GM19438 (cell line): Measurements from ENCODE around the gene TMEM26.

Experiments used
- ATAC-seq: cut with Tn5 transposase; IDR thresholded peaks from one replicate; pipeline ENCODE4 v1.9.1; 2021; ENCODE audit warnings: low read depth; ENCODE audit not compliant: unreplicated experiment

Gene TMEM26

DNA sequence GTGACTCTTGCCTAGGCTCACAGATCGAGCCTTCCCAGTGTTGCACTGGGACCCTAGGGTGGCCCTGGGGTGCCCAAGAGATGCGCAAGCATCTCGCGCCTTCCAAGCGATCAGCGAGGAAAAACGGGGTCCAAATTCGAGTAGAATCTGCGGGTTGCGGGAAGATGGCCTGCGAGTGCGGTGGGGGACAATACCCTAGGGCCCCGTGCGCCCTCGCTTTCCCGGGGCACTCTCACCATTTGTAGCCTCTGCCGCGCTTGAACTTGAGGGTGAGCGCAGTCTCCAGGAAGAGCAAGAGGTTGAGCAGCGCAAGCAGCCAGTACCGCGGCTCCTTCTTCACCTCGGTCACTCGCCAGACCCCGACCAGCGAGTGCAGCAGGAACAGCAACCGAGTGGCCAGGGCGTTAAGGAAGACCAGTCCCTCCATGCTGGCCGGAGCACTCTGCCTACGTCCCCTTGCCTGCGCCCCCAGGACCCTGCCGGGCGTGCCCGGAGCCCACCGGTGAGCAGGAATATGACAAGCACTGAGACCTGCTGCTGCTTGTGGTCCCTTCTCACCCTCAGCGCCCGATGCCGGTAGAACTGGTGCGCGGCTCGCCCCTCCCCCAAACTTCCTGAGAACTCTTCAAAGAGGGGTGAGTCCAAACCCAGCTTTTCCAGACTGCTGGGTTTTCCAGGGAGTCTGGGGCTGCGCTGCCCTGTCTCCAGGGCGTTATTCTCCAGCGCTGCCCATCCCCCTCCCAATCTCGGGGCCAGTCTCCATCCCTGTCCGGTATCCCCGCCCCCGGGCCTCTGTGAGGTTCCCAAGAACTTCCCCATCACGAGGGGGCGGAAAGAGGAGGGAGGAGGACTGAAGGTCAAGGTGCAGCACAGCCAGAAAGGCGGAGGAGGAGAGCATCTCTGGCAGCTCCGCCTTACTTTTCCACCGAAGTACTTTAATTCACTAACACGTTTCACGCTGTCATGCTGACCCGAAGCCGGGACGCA is at the start of gene TMEM26:
Gene TMEM26, minus strand, starts transcription at position 727 of the 987 bp plus-strand sequence. Its CDS starts 300 bp downstream, at position 427.
- no peak for ATAC-seq

DNA sequence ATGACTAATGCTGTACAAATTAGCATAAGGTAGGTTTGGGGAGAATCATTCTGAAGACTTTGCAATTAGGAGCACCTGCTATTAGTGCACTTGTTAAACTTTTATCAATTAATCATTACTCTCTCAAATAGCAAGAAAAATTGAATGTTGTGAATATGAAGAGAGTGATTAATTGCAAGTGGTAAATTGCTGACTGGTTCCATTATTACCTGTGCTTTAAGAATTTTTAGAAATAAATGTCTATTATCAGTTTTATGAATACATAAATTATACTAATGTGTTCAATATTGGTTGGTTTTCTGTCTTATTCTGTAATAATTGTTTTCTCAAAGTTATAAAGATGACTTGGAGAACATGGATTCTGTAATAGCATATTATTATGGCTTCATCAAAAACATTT is 47.3 kb upstream of the TMEM26 start:
- ATAC-seq = no peak

DNA sequence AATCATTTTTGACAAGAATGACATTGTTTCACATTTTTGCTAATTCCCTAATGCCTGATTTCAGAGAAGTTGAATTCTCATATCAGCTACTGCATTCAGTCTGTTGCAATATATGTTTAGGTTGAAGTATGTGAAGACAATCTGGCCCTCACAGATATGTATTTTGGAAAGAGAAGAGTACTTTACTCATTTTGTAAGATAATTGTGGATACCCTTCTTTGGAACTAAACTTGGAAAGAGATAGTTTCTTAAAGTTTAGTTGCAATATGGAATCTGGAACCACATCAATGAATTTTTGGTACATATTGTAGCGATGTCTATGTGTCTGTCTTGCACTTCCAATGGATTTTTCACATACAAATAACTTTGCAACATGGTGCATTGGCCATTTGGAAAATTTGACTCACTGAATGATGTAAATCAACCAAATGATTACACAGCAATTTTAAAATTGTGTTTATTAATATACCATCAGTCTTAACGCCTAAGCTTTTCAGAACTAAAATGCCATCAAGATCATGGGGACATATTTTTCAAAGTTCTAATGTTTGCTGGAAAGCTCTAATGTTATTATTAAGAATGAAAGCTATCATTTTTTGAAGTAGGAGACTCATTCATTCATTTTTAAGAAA is 39.3 kb upstream of the TMEM26 start:
- no peak for ATAC-seq

DNA sequence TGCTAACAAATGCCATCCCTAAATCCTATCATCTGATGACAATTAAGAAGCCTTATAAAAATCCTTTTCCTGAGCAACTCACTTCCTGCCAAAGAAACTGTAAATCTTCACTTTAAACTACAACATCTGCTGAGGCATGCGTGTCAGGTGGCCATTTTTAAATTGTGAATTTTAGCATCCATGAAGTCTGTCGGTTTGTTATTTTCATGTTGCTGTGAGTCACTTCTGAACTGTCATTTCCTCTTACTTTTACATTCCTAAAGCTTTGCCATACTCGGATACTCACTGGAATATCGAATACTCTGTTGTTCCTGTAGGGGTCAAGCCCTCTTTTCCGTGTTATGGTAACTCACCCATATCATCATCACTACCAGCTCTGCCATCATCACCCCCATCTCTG is 34.3 kb upstream of the TMEM26 start:
- ATAC-seq = no peak

DNA sequence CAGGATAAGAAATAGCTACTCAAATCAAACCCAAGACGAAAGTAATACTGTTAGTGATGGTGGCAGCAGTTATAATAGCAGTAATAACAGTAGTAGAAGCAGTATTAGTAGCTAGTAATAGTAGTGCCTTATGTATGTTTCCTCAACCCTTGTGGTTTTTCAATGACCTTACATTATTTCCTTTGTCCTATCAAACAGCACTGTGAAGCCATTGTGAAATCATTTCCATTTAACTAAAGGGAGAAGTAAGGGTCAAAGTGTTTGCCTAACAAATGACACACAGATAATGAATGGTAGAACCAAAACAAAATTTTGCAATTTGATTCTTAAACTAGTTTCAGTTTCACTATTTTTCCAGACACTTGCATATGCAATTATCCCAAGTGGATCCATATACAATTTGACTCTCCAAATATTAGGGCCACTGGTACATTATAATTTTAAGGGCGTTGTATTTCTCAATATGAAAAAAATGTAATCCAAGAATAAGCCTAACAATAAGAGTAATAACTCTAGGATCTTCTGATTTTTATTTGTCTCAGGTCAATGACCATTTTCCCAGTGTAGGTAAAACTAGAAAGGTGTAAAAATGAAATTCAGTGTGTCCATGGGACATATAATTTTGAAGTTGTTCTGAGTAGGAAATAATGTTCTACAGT is 33.7 kb upstream of the TMEM26 start:
- ATAC-seq = no peak

DNA sequence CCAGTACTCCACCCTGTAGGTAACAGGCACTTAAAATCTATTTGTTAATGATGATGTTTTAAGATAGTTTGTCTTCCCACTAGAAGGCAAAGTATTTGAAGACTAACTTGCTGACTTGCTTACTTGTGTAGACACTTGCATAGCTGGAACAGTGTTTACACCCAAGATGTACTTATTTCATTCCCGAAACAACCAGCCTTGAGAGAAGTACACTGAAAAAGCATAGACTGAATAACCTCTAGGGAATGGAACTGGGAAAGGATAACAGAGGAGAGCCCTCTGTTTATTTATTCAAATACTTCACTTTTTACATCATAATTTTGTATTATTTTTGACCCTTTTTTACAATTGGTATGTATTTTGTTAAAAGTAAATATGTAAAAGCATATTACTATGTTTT is 33.1 kb upstream of the TMEM26 start:
- ATAC-seq = no peak

DNA sequence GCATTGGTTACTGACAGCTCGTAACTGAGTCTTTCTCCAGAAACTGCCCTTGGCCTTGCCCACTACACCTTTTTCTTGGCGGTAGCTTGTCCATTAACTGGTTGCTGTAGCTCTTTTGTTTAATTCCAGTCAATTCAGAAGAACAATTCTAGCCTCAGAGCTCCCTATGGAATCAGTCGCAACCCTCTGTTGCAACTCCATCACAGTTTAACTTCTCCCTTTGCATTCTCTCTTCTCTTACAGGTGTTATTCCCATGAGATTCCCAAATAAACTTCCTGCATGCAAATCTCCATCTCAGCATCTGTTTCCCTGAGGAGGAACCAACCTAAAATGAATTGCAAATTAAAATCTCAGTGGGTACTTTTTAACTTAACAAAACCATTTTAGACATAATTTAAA is 28.4 kb upstream of the TMEM26 start:
- no peak for ATAC-seq

DNA sequence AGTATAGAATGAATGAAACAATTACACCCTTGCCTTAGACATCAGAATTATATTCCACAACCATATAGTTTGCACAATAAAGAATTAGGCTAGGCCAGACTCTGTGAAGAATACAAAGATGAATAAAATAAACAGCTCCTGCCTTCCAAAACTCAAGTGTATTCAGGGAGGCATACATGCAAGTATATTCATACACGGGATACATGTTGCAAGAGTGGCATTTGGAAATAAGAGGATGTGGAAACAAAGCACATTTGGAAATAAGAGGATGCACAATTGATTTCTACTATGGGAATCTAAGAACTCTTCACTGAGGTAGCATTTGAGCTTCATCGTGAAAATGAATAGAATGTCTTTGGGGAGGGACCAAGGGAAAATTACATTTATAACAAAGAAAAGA is 27.0 kb upstream of the TMEM26 start:
- no peak for ATAC-seq

DNA sequence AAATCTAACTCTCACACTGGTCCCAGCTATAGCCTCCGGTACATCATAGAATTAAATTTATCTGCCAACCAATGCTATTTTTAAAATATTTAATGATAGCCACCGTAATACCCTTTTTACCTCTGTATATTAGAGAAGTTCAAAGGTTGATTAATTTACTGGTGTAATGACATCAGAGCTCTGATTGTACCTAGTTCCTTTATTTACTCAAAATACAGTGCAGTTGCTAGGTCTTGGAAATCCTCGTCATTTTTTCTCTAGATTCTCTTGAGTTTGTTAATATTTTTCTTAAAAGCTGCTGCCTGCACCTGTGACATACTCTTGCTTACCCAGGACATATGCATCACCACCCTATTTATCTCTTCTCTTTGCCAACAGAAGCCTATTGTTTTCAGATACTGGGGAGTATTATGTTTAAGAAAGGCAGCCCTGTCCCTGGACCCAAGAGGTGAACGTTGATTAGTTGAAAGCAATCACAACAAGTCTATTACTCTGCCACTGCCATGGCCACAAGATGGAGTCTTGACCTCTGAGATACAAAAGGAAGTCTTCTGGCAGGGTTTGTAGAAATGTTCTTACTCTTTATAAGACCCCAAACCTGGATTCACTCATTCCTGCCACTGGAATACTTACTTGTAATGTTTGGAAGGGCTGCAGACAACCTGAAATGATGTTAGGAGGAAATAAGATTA is 25.6 kb upstream of the TMEM26 start:
- ATAC-seq = no peak

DNA sequence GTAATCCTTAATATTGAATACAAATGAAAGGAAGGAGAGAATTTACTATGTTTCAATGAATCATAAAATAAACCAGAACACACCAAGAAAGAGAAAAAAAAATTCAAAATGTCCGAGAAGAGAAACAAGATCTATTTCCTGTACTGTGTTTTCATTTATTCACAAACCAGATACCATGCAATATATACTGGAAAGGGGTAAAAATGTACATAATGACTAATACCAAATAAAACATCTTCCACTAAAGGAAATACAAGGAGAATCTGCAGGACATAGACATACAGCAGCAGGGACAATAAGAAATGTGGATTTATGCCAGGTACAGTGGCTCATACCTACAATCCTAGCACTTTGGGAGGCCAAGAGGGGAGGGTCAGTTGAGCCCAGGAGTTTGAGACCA is 24.3 kb upstream of the TMEM26 start:
- no peak for ATAC-seq

DNA sequence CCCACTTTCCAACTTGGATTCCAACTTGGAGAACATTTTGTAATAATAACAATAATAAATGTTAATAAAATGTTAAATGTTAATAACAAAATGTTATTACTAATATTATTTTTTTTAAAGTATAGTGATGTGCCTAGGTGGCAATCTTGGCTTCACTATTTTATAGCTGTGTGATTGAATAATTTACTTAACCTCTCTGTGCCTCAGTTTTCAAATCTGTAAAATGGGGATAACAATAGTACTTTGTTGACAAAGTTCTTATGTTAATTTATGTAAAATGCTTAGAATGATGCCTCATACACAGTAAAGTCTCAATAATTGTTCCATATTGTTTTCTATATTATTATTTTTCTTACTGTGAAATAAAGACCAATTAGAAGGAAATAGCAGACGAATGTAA is 23.3 kb upstream of the TMEM26 start:
- ATAC-seq = no peak

DNA sequence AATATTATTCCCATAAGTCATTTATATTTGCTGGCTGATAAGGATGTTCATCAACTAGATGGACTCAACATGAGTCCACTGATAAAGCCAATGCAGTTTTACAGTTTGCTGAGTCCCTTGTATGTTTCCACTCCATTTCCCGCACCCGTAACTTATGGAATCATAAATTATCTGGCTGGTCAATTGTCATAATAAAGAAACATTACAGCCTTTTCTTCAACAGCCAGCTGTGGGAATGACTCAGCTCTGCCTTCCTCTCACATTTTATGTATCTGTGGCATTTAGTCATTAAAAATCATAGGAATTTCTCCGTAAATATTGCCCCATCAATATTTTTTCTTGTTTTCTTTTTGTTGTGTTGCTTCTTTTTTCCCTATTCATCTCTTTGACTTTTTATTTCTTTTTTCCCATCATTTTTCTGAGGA is 22.3 kb upstream of the TMEM26 start:
- ATAC-seq = no peak

DNA sequence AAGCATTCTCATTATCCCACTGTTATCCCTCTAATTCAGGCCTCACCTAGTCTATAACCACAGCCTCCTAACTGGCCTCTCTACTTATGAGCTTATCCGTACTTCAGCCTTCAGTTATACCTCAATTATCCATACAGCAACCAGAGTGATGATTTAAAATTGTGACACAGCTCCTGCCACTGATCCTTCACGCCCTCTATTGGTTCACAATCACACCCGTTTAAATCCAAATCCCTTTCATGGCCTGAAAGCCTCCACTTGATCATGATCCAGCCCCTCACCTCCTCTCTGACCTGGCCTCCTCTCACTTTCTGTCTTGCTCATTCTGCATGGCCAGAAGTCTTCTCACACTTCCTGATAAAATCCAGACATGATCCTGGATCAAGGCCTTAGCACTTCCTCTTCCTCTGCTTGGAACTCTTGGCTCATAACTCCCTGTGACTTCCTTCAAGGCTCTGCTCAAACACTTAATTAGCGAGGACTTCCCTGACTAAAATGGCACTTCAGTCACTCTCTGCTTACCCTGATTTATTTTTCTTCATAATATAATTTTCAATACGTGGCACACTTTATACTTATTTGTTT is 19.0 kb upstream of the TMEM26 start:
- ATAC-seq = no peak

DNA sequence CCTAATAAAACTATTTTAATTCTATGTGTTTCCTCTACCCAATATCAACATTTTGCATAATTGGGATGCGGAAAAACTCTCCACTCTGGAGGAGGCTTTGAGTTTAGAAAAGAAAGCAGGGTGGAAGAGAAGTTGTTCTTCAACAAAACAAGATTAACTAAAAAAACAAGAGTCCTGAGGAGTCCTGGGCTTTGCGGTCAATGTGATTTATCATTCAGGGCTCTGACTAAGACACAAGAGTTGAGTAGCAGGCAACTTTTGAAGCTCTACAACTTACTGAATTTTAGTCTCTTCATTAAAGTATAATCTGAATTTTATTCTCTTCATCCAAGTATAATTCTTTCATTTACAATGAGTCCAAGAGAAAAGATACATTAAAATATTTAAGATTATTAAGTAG is 18.3 kb upstream of the TMEM26 start:
- ATAC-seq = no peak

DNA sequence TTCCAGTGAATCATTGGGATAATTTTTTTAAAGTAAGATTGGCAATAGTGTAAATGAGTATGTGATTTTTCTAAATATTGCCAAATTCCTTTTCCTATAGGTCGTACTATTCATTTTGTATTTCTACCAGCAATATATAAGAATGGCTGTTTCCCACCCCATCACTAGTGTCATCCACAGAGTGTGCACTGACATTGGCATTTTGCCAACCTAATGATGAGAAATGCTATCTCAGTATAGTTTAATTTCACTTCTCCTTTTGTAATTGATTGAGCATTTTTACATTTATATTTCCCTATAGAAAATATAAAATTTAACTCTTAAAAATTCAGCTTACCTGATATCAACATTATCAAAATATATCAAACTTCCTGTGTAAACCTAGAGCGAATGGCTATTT is 17.6 kb upstream of the TMEM26 start:
- ATAC-seq = no peak

DNA sequence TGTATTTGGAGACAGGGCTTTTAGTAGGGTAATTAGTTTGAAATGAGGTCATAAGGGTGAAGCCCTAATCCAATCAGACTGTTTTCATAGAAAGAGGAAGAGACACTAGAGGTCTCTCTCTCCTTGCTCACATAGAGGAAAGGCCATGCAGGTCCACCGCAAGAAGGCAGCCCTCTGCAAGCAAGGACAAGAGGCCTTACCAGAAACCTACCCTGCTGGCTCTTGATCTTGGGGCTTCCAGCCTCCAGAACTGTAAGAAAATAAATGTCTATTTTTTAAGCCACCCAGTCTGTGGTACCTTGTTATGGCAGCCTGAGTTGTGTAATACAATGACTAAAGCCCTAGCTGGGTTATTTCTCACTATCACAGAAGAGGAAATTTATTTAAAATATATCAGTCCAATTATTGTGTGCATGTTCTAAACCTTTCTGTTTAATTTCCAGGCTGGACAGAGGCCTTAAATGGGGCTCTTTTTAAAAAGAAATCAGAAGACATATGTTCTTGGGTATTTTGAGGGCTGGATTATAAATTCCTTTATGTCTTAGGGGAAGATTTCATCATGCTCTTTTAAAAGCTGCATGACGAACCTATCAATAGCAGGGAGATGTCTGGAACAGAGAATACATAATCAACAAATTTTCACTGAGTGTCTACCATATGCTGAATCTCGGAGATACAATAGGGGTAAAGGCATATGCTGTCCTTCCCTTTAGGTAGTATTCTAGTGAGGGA is 12.9 kb upstream of the TMEM26 start:
- no peak for ATAC-seq

DNA sequence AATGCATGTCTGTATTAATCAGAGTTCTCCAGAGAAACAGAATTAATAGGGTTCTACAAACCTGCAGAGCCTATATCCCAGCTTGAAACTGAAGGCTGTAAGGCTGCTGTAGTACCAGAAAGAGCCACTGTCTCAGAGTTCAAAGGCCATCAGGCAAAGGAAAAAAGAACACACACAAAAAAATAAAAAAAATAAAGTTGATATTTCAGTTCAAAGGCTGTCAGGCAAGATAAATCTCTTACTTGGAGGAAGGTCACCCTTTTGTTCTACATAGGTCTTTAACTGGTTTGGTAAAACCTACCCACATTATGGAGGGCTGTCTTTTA is 12.0 kb upstream of the TMEM26 start:
- ATAC-seq = no peak

DNA sequence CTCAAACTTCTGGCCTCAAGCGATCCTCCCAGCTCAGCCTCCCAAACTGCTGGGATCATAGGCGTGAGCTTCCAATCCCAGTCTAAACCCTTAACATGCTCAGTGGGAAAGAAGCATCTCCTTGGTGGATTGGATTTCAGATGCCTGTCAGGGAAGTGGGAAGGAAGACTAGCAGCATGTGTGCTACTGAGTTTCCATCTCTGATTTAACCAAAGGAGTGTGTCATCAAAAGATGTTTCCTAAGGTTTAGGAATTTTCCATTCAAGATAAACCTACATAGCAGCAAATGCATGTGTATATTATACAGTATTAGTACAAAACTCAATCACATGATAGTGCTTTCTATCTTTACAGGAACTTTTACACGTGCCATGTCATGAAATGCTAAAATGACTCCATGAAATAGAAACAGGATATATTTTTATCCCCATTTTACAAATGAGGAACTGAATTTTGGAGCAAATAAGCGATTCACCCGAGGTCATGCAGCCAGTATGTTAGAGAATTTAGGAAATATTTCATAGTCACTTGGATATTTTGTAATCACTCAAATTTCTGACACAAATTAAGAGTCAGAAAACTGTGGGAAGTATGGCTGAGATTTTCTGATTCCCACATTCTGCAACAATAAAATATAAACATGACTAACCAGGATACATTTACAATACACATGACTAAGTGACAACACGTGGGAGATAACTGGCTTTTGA is 11.4 kb upstream of the TMEM26 start:
- no peak for ATAC-seq
